Upper lobe of left lung (tissue), 6 donors: ENCODE results near the gene E2F1. TPM values are rescaled to one million over a fixed set of nuclear protein-coding genes. Genes with fewer than 3 reads are reported as not detected.
A peak's percentile ranks its signal among the peaks of the same experiment; 100 is the strongest.

ENCODE experiments used
- ATAC-seq, 2 donors: fragments of 200-7000 bp; cut with Tn5 transposase; one replicate each; pipeline ENCODE4 v1.9.1; 2022; ENCODE audit warnings: mild to moderate bottlenecking in 2 of 2, moderate library complexity in 2 of 2; ENCODE audit not compliant: low FRiP score in 2 of 2
- DNase-seq, 2 donors: peaks; one replicate each; pipeline ENCODE4 v3.0.0-alpha.2; 2019 to 2020
- H3K27ac ChIP-seq, 4 donors: fragments of 200-600 bp; sonication (generic); one replicate each; pipeline ENCODE4 v1.5.1; 2016 to 2019
- H3K27me3 ChIP-seq, 4 donors: fragments of 200-600 bp; sonication (generic); one replicate each; pipeline ENCODE4 v1.5.1; 2017 to 2019
- H3K36me3 ChIP-seq, 4 donors: fragments of 200-600 bp; sonication (generic); one replicate each; pipeline ENCODE4 v1.5.1; 2016 to 2019
- H3K4me1 ChIP-seq, 4 donors: fragments of 200-600 bp; sonication (generic); one replicate each; pipeline ENCODE4 v1.5.1; 2018 to 2019
- H3K4me3 ChIP-seq, 4 donors: fragments of 200-600 bp; sonication (generic); one replicate each; pipeline ENCODE4 v1.5.1; 2017 to 2019; ENCODE audit warnings: mild to moderate bottlenecking in 2 of 4, moderate library complexity in 1 of 4
- H3K9me3 ChIP-seq, 4 donors: fragments of 200-600 bp; sonication (generic); one replicate each; pipeline ENCODE4 v1.5.1; 2018 to 2019
- EP300 ChIP-seq, 4 donors: sonication (generic); formaldehyde crosslinking; IDR thresholded peaks; one replicate each; pipeline ENCODE4 v1.5.1; 2017; ENCODE audit warnings: antibody characterized with exemption in 4 of 4, control low read depth in 2 of 4
- POLR2A ChIP-seq, 4 donors: fragments of 450-650 bp; IDR thresholded peaks; one replicate each; pipeline ENCODE4 v1.5.1; 2016 to 2017; ENCODE audit warnings: antibody characterized with exemption in 4 of 4, mild to moderate bottlenecking in 2 of 4
- POLR2AphosphoS5 ChIP-seq, 2 donors: sonication (generic); formaldehyde crosslinking; IDR thresholded peaks; one replicate each; pipeline ENCODE4 v1.5.1; 2017; ENCODE audit warnings: antibody characterized with exemption in 2 of 2
- whole genome bisulfite sequencing, 2 donors: methylation state at CpG; one replicate each; pipeline ENCODE4 v1.1.5; 2017 to 2018; 5-methylcytosine and 5-hydroxymethylcytosine counted together
- total RNA-seq, 6 donors: library from RNA; depleted of rRNA in 4 of 6; stranded (reverse); fragments of >200 nt in 4 of 6; gene quantifications; one replicate each; pipeline versions ENCODE4 v1.1.0 to v1.2.1, GENCODE V29; 2016 to 2021
- TF ChIP-seq, protein P1 (sequence below), 6 experiments: fragments of 450-650 bp in 4 of 6; fragments of 200-600 bp in 2 of 6; sonication (generic) in 2 of 6; IDR thresholded peaks; one replicate each; pipeline ENCODE4 v1.5.1; 2016 to 2019; ENCODE audit warnings: antibody characterized with exemption in 6 of 6
- donor health status: DM: no; HTN: no; CAD: no; lungs with moderate emphysema.
- donor health status: DM: no; HTN: yes; CAD: no; lungs with severe emphysema.

The E2F1 gene
- total RNA-seq, 6 donors from 2014 or later = 5.5 to 12.9 (median 6.8) TPM

DNA sequence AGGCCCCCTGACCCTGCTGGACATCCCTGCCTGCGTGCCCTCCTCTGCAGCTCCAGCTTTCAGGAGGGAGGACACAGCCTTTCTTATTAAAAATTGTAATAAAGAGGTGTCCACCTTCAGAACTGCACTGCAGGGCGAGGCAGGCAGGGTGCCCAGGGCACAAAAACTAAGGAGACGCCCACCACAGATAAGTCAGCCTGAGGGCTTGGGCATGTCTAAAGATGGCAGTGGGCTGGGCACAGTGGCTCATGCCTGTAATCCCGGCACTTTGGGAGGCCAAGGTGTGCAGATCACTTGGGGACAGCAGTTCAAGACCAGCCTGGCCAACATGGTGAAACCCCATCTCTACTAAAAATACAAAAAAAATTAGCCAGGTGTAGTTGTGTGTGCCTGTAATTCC, 31.0 kb downstream of the E2F1 start:
- peaks cover 6 to 24% (median 21%) of the 10 kb centered on the region in 4 donors for H3K4me1 ChIP-seq
- no peaks in the 10 kb centered on the region for H3K27me3 ChIP-seq
- ATAC-seq (no peak), DNase-seq (no peak)
- peaks cover 5 to 33% (median 24%) of the 10 kb centered on the region in 4 donors for H3K36me3 ChIP-seq
- H3K4me3 ChIP-seq = no peak overlapping the region
- TF ChIP-seq EP300 (IDR thresholded peaks at IDR 0.05) = no peak
- TF ChIP-seq POLR2A (IDR thresholded peaks at IDR 0.05) = no peak
- no peak for TF ChIP-seq POLR2AphosphoS5 (IDR thresholded peaks at IDR 0.05)
- TF ChIP-seq, protein P1, sequence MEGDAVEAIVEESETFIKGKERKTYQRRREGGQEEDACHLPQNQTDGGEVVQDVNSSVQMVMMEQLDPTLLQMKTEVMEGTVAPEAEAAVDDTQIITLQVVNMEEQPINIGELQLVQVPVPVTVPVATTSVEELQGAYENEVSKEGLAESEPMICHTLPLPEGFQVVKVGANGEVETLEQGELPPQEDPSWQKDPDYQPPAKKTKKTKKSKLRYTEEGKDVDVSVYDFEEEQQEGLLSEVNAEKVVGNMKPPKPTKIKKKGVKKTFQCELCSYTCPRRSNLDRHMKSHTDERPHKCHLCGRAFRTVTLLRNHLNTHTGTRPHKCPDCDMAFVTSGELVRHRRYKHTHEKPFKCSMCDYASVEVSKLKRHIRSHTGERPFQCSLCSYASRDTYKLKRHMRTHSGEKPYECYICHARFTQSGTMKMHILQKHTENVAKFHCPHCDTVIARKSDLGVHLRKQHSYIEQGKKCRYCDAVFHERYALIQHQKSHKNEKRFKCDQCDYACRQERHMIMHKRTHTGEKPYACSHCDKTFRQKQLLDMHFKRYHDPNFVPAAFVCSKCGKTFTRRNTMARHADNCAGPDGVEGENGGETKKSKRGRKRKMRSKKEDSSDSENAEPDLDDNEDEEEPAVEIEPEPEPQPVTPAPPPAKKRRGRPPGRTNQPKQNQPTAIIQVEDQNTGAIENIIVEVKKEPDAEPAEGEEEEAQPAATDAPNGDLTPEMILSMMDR (IDR thresholded peaks at IDR 0.05) = no peak
- no peak overlapping the region for H3K27ac ChIP-seq
- H3K9me3 ChIP-seq = no peaks in the 10 kb centered on the region
- WGBS, 2 donors = 59% methylated on average over 4 of the region's 4 CpGs

DNA sequence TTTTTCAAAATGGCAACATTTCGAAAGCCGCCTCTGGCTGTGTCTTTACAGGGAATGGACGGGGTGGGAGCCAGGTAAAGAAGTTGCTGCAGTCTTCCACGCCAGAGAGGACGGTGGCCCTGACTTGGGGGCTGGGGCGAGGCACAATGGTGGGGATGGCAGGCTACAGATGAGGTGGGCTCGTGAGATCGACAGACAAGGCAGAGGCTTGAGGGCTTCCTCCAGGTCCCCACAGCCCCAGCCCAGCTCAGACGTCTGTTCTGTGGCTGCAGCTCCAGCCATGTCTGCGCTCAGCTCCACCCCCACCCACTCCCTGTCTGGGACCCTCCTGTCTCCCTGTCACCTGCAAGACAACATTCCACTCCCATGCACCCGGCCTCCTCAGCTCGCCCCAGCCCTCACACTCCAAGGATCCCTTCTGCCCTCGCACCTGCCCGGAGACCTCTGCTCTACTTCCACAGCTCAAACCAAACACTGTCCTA, 31.5 kb downstream of the E2F1 start:
- TF ChIP-seq POLR2AphosphoS5 (IDR thresholded peaks at IDR 0.05) = no peak
- TF ChIP-seq, protein P1 (IDR thresholded peaks at IDR 0.05) = no peak
- TF ChIP-seq EP300 (IDR thresholded peaks at IDR 0.05) = no peak
- no peak for TF ChIP-seq POLR2A (IDR thresholded peaks at IDR 0.05)
- ATAC-seq = no peak
- no peaks in the 10 kb centered on the region for H3K27me3 ChIP-seq
- H3K27ac ChIP-seq = peak overlapping the region in 1 of 4 donors; percentile 21
- 59 to 68% methylated on average over 14 of the region's 14 CpGs for WGBS, 2 donors
- H3K9me3 ChIP-seq = no peaks in the 10 kb centered on the region
- DNase-seq = no peak
- no peak overlapping the region for H3K4me3 ChIP-seq
- peaks cover 5 to 28% (median 22%) of the 10 kb centered on the region in 4 donors for H3K36me3 ChIP-seq
- H3K4me1 ChIP-seq = peaks cover 6 to 24% (median 21%) of the 10 kb centered on the region in 4 donors

DNA sequence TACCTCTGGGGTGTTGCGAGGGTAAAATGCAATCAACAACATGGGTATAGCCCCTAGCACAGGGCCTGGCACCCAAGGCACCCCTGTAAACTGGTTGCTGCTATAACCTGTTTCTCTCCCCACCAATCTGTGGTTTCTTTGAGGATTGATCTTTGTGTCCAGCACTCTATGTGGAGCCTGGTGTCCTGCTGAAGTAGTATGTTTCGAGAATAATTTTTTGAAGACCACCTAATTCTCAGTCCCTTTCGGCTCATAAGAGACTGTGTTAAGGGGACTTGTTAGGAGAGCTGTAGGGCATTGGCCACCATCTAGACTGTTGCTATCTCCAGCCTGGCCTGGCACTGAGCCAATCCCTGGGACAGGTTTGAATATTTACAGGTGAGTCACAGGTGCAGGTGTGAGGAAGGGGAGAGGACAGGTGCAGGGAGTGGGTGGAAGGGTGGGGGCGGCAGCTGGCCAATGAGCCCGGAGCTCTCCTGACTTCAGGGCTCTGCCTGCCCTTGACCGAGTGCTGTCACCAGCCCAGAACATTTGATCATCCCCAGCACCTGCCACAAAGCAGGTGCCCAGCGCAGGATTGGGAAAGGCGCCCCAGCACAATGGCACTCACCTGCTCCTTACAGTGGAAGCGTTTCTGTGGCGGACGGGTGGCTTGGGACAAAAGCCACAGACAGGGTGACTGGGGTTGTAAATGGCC, 32.1 kb downstream of the E2F1 start:
- Histone ChIP-seq H3K4me1 (peaks cover 11 to 27% (median 23%) of the 10 kb centered on the region in 4 donors), H3K27ac (peak overlapping the region in 2 of 4 donors; percentile 7 to 21), H3K36me3 (peaks cover 5 to 21% (median 15%) of the 10 kb centered on the region in 4 donors), H3K27me3 (no peaks in the 10 kb centered on the region), H3K9me3 (no peaks in the 10 kb centered on the region), H3K4me3 (no peak overlapping the region)
- DNase-seq (peak in 1 of 2 donors; percentile 89), ATAC-seq (peak; percentile 9 to 72)
- TF ChIP-seq POLR2AphosphoS5 (IDR thresholded peaks at IDR 0.05) = no peak
- TF ChIP-seq, protein P1 (IDR thresholded peaks at IDR 0.05) = no peak
- TF ChIP-seq POLR2A (IDR thresholded peaks at IDR 0.05) = peak in 1 of 4 donors; percentile 35
- WGBS, 2 donors = 74 to 93% methylated on average over 3 to 11 of the region's 11 CpGs

DNA sequence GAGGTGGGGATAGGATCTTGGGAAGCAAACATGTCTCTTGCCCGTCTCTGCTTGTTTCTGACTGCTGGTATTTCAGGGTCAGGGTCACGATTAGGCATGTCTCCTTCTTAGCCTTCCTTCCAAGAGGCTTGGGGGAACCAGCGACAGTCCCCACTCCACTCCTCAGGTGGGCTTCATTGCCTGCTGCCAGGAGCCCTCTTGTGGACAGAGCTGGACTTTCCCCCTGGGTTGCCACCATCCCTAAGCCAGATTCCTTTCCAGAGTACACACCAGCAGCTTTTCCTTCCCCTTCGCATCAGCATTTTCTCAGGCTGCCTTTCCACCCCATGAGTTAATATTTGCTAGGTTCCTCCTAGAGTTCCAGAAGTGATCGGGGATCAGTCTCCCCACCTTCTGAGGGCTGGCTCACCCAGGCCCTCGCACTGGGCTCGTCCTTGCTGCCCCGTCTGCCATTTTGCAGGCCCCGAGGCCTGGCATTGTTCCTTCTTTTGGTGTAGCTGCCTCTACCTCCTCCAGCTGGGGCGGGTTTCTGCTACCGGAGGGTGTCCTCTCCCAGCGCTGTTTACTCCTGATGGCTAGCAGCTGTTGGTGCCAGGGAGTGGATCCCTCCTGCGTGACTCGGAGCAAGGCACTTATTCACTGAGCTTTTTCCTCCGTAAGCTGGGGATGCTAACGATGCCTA, 32.8 kb downstream of the E2F1 start:
- Histone ChIP-seq H3K27me3 (no peaks in the 10 kb centered on the region), H3K4me3 (peak overlapping the region in 1 of 4 donors; percentile 15), H3K9me3 (no peaks in the 10 kb centered on the region), H3K36me3 (peaks cover 4 to 16% (median 11%) of the 10 kb centered on the region in 4 donors), H3K27ac (peak overlapping the region in 1 of 4 donors; percentile 7), H3K4me1 (peaks cover 16 to 34% (median 30%) of the 10 kb centered on the region in 4 donors)
- ATAC-seq (peak; percentile 59 to 67), DNase-seq (peak in 1 of 2 donors; percentile 61)
- 20 to 44% methylated on average over 7 to 16 of the region's 16 CpGs for WGBS, 2 donors
- TF ChIP-seq POLR2AphosphoS5 (IDR thresholded peaks at IDR 0.05) (no peak), POLR2A (IDR thresholded peaks at IDR 0.05) (no peak), EP300 (IDR thresholded peaks at IDR 0.05) (no peak)
- TF ChIP-seq, protein P1 (IDR thresholded peaks at IDR 0.05) = peak; percentile 59 to 79 (median 76)
